Gastrocnemius medialis (tissue), 4 donors: ENCODE data around the gene ERVW-1. TPM values are rescaled to one million over a fixed set of nuclear protein-coding genes. Genes with fewer than 3 reads are reported as not detected.

Source experiments
- ATAC-seq, 2 donors: fragments of 150-250 bp; one replicate each; pipeline ENCODE4 v1.9.1; 2016
- DNase-seq, 2 donors: peaks; one replicate each; pipeline ENCODE4 v3.0.0-alpha.2; 2019
- H3K27ac ChIP-seq, 4 donors: fragments of 200-600 bp; sonication (generic); 1 replicate in 1 of 4; 2 replicates in 3 of 4; pipeline ENCODE4 v1.5.1; 2016 to 2018; ENCODE audit warnings: mild to moderate bottlenecking in 2 of 4, moderate library complexity in 1 of 4
- H3K27me3 ChIP-seq, 3 donors: fragments of 200-600 bp; sonication (generic) in 2 of 3; 1 replicate in 1 of 3; 2 replicates in 2 of 3; pipeline versions ENCODE4 v1.5.1 to v1.6.0; 2016 to 2019; ENCODE audit warnings: mild to moderate bottlenecking in 1 of 3, moderate library complexity in 1 of 3
- H3K36me3 ChIP-seq, 2 donors: fragments of 200-600 bp; sonication (generic) in 1 of 2; one replicate each; pipeline ENCODE4 v1.5.1; 2017 to 2018
- H3K4me1 ChIP-seq, 2 donors: fragments of 200-600 bp; sonication (generic) in 1 of 2; one replicate each; pipeline ENCODE4 v1.5.1; 2016 to 2017; ENCODE audit warnings: mild to moderate bottlenecking in 2 of 2
- H3K4me3 ChIP-seq, 4 donors: fragments of 200-600 bp; sonication (generic) in 3 of 4; 1 replicate in 1 of 4; 2 replicates in 3 of 4; pipeline ENCODE4 v1.5.1; 2016 to 2019; ENCODE audit warnings: mild to moderate bottlenecking in 2 of 4
- H3K9me3 ChIP-seq, 3 donors: fragments of 200-600 bp; sonication (generic) in 2 of 3; 1 replicate in 1 of 3; 2 replicates in 2 of 3; pipeline ENCODE4 v1.5.1; 2016 to 2019
- POLR2A ChIP-seq, 2 donors: fragments of 450-650 bp; IDR thresholded peaks; one replicate each; pipeline ENCODE4 v1.6.1; 2017; ENCODE audit warnings: antibody characterized with exemption in 2 of 2, mild to moderate bottlenecking in 2 of 2, moderate library complexity in 2 of 2
- in situ Hi-C, 4 donors: fragments of 200-750 bp; cut with MboI; loops; one replicate each; pipeline versions ENCODE4 v1.15.0 to v1.8.0; 2017; ENCODE audit warnings: low sequenced_read_pairs in 4 of 4
- intact Hi-C: fragments of 100-400 bp; cut with DNase I; formaldehyde crosslinking; loops from one replicate; pipeline ENCODE4 v1.15.1; 2023; ENCODE audit warnings: low total_unique reads
- total RNA-seq, 4 donors: library from RNA; depleted of rRNA; stranded (reverse); fragments of >200 nt; gene quantifications; one replicate each; pipeline versions ENCODE4 v1.1.0 to v1.2.3, GENCODE V29; 2016
- TF ChIP-seq, protein P1 (sequence below), 5 experiments: fragments of 450-650 bp in 3 of 5; fragments of 200-600 bp in 2 of 5; sonication (generic) in 2 of 5; IDR thresholded peaks in 4 of 5; conservative IDR thresholded peaks in 1 of 5; 1 replicate in 4 of 5; 2 replicates in 1 of 5; pipeline ENCODE4 v1.5.1; 2016 to 2019; ENCODE audit warnings: antibody characterized with exemption in 5 of 5, mild to moderate bottlenecking in 3 of 5, moderate library complexity in 3 of 5

ERVW-1 gene
- total RNA-seq, 4 donors from 2014 or later, result 0.10 TPM; not detected in 3

GRCh38 chr7:92460510-92460909 lies 17.2 kb downstream of the ERVW-1 start:
- Histone ChIP-seq H3K36me3 (peaks cover 0 to 49% of the 10 kb centered on the region in 2 donors), H3K9me3 (no peaks in the 10 kb centered on the region), H3K4me3 (no peak overlapping the region), H3K27ac (no peak overlapping the region), H3K27me3 (no peaks in the 10 kb centered on the region), H3K4me1 (no peaks in the 10 kb centered on the region)
- DNase-seq (no peak), ATAC-seq (no peak)
- intact Hi-C loops (no loop called here), in situ Hi-C loops (no loop called here)
- TF ChIP-seq, protein P1, sequence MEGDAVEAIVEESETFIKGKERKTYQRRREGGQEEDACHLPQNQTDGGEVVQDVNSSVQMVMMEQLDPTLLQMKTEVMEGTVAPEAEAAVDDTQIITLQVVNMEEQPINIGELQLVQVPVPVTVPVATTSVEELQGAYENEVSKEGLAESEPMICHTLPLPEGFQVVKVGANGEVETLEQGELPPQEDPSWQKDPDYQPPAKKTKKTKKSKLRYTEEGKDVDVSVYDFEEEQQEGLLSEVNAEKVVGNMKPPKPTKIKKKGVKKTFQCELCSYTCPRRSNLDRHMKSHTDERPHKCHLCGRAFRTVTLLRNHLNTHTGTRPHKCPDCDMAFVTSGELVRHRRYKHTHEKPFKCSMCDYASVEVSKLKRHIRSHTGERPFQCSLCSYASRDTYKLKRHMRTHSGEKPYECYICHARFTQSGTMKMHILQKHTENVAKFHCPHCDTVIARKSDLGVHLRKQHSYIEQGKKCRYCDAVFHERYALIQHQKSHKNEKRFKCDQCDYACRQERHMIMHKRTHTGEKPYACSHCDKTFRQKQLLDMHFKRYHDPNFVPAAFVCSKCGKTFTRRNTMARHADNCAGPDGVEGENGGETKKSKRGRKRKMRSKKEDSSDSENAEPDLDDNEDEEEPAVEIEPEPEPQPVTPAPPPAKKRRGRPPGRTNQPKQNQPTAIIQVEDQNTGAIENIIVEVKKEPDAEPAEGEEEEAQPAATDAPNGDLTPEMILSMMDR (IDR thresholded peaks at IDR 0.05 in 4 of 5, conservative IDR thresholded peaks at IDR 0.05 in 1 of 5), result no peak
- TF ChIP-seq POLR2A (IDR thresholded peaks at IDR 0.05), result no peak

DNA sequence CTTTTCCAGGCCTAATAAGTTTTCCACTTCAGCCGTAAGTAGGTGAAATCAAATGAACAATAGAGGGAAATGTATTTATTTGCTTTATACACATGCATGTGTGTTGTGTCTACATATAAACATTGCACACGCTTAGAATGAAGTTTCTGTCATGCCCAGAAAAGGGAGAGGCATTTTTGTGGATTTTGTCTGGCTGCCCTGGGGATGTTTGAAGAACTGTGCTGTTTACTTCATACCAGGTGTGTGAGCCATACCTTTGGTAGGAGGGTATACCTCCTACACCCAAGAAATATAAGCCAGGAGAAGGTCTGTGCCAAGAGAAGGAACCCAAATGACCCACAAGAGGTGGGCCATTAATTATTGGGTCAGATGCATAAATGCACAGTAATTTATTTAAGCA lies 17.6 kb downstream of the ERVW-1 start:
- Histone ChIP-seq H3K36me3 (peaks cover 0 to 51% of the 10 kb centered on the region in 2 donors), H3K4me3 (no peak overlapping the region), H3K9me3 (no peaks in the 10 kb centered on the region), H3K4me1 (no peaks in the 10 kb centered on the region), H3K27ac (no peak overlapping the region), H3K27me3 (no peaks in the 10 kb centered on the region)
- ATAC-seq (no peak), DNase-seq (no peak)
- intact Hi-C loops, result no loop called here
- TF ChIP-seq, protein P1 (IDR thresholded peaks at IDR 0.05 in 4 of 5, conservative IDR thresholded peaks at IDR 0.05 in 1 of 5), result no peak
- in situ Hi-C loops, result no loop called here

DNA sequence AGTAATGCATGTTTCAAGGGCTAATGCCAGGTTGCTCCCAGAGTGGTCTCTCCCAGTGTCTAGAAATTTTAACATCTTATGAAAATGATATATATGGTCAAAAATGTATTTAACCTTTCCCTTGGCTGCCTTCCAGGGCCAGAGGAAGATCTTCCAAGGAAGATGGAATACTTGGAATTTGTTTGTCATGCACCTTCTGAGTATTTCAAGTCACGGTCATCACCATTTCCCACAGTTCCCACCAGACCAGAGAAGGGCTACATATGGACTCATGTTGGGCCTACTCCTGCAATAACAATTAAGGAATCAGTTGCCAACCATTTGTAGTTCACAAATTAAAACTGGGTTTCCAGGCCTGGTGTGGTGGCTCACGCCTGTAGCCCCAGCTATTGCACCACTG lies 21.5 kb downstream of the ERVW-1 start:
- no peaks in the 10 kb centered on the region for H3K4me1 ChIP-seq
- DNase-seq (no peak), ATAC-seq (no peak)
- no peaks in the 10 kb centered on the region for H3K9me3 ChIP-seq
- no peak overlapping the region for H3K4me3 ChIP-seq
- no peak overlapping the region for H3K27ac ChIP-seq
- peaks cover 0 to 75% of the 10 kb centered on the region in 2 donors for H3K36me3 ChIP-seq
- no peak for TF ChIP-seq POLR2A (IDR thresholded peaks at IDR 0.05)
- TF ChIP-seq, protein P1 (IDR thresholded peaks at IDR 0.05 in 4 of 5, conservative IDR thresholded peaks at IDR 0.05 in 1 of 5), result no peak
- intact Hi-C loops, result no loop called here
- no peaks in the 10 kb centered on the region for H3K27me3 ChIP-seq
- in situ Hi-C loops, result no loop called here

GRCh38 chr7:92451645-92452044 lies 26.1 kb downstream of the ERVW-1 start:
- no peak for TF ChIP-seq POLR2A (IDR thresholded peaks at IDR 0.05)
- TF ChIP-seq, protein P1 (IDR thresholded peaks at IDR 0.05 in 4 of 5, conservative IDR thresholded peaks at IDR 0.05 in 1 of 5), result no peak
- intact Hi-C loops, result no loop called here

More at GRCh38 chr7:92451645-92452044, 26.1 kb downstream of the ERVW-1 start:
- DNase-seq (no peak), ATAC-seq (no peak)
- H3K27ac ChIP-seq, result no peak overlapping the region
- in situ Hi-C loops, result no loop called here
- H3K36me3 ChIP-seq, result peaks cover 0 to 76% of the 10 kb centered on the region in 2 donors
- peaks cover 12 to 15% of the 10 kb centered on the region in 2 donors for H3K4me1 ChIP-seq
- H3K9me3 ChIP-seq, result no peaks in the 10 kb centered on the region
- H3K4me3 ChIP-seq, result no peak overlapping the region
- H3K27me3 ChIP-seq, result no peaks in the 10 kb centered on the region
